HG03457 (cell line): ENCODE results near the gene B4GALT6.

Experiments used
- ATAC-seq: cut with Tn5 transposase; IDR thresholded peaks from one replicate; pipeline ENCODE4 v1.9.1; 2021; ENCODE audit warnings: moderate number of reproducible peaks; ENCODE audit not compliant: unreplicated experiment

B4GALT6 gene

DNA sequence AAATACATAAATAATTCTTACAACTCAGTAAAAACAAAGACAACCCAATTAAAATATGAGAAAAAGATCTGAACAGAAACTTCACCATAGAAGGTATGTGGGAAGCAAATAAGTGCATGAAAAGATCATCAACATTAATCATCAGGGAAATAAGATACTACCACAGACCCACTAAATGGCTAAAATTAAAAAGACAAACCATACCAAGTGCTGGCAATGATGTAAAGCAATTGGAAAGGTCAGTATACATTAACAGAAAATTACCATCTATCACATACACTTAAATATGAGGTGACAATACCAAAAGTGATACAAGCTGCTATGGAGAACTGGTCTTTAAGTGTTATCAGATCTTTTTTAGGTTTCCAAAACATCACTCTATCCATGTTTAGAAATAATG lies 48.0 kb downstream of the B4GALT6 start:
- ATAC-seq: no peak

- peak; percentile 94 for ATAC-seq
Observed at GRCh38 chr18:31634331-31634713, 50.1 kb downstream of the B4GALT6 start.

DNA sequence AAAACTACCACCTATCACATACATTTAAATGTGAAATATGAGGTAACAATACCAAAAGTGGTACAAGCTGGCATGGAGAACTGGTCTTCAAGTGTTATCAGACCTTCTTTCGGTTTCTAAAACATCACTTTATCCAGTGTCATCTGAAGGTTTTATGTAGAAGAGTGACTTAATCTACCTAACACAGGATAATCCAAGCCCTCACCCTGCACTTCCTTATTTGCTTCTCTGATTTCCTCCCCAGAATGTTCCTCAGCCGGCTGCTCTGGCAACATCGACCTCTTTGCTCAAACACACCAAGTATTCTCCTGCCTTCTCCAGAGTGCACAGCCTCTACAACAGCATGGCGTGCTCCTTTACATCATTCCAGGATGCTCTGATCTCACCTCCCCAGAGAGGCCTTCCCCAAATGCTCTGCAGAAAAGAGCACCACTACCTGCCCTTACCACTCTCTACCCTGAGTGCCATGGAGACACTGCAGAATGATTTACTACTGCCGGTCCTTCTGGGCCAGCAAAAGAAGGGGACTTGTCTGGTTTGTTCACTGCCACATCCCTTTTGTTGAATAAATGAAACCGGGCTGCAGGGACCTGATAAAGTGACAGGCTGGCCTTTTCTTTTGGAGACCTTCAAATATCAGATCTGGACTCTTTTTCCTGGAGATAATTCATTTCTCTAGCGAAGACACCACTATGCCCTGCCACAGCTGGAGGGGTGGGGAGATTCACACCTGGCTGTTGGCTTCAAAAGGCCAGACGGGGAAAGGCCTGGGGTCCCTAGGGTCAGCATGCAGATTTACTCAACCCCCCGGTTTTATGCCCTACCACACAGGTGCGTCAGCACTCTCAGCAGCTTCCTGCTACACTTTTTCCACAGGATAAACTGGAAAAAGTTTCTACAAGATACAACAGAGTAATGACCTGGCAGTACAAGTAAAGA lies 50.7 kb downstream of the B4GALT6 start:
- ATAC-seq: peak; percentile 12

- no peak for ATAC-seq
Observed at GRCh38 chr18:31632356-31632755, 52.0 kb downstream of the B4GALT6 start.

DNA sequence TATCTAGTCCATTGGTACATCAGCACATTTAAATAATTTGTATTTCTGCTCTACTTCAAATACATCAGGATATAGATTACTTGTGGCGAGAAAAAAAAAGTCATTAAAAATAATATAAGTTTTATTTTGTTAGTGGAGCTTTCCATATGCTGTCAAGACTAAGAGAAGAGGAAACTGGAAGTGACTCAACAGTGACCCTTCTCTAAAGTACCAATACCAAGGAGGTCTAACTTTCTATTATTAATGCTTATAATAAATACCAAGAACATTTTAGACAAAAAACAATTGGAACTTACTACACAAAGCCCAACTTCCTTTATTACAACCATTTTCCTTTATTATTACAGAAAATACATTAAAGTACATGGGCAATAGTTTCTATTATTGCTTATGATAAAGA lies 52.9 kb downstream of the B4GALT6 start:
- no peak for ATAC-seq

GRCh38 chr18:31630549-31630948 lies 53.8 kb downstream of the B4GALT6 start:
- no peak for ATAC-seq

DNA sequence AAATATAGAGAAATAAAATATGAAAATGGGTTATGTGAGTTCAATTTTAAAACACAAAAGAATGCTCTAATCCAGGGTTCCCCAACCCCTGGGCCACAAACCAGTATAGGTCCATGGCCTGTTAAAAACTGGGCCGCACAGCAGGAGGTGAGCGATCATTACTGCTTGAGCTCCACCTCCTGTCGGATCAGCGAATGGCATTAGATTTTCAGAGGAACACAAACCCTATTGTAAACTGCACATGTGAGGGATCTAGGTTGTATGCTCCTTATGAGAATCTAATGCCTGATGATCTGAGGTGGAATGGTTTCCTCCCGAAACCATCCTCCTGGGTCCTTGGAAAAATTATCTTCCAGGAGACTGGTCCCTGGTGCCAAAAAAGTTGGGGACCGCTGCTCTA lies 58.0 kb downstream of the B4GALT6 start:
- no peak for ATAC-seq

DNA sequence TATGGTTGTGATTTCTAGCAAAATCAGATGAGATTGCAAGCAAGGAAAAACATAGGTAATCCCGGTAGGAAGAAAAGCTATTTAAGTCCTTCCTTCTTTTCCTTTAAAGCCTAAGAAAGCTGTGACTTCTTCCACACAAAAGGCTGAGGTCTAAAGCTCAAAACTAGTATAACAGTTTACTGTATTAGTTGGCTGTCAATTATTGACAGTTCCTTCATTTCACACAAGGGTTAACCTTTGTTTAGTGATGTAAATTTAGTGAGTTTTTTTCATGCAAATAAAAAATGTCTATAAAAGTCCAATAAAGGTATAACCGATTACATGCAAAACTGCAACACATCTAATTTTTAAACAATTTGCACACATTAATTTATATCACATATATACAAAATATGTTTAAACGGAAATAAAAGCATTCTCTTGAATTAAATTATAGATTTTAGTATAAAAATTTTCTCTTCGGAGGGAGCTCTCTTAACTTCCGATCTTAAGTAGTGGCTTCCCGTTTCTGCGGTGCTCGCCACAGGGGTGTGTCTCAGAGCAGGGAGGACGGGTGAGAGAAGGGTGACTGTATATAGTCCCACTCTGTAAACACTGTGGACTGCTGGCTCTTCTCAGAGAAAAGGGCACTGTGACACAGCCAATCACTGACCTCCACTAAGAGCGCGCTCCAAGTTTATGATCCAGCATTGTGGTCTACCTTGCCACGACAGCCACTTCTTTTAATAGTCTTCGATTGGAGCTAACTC lies 59.3 kb downstream of the B4GALT6 start:
- ATAC-seq: no peak

GRCh38 chr18:31619291-31619690 lies 65.1 kb downstream of the B4GALT6 start:
- ATAC-seq: no peak

DNA sequence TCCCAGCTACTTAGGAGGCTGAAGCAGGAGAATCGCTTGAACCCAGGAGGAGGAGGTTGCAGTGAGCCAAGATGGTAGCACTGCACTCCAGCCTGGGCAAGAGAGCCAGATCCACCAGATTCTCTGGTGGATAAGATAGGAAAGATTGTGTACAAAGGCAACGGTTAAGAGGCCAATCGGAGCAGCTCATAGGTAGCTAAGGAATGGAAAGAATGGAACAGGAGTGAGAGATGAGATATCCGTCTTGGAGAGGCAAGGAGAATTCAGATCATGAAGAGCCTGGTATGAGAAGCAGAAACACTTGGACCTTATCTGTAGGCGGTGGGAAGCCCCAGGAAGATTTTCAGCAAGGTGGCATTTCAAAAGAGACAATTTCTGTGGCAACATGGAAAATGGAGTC lies 65.6 kb downstream of the B4GALT6 start:
- no peak for ATAC-seq

DNA sequence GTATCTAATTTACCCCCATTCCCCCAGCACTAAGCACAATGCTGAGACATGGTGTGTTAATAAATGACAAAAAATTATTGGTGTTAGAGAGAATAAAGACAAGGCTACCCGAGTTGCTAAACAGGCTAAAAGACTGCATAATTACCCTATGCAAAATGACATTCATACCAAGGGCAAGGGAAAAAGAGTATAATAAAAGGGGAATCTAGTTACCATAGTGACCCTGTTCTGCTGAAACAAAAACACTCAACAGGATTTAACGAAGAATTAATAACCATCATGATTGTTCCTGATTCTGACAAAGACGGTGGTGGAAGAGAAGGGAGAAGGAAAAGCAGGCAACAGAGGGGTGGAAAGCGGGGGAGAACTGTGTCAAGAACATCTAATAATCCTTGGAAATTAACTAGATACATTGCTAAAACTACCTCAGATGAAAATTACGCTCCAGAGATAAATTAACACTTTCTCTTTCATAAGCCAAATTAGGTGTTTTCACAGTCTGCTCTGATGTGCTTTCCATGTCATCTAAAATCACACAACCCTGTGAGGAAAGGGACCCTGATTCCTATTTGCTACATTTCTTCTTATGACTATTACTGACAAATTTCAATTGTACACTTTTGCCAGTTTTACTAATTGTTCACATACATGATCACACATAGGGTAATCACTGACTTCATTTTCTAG lies 67.2 kb downstream of the B4GALT6 start:
- ATAC-seq: no peak

DNA sequence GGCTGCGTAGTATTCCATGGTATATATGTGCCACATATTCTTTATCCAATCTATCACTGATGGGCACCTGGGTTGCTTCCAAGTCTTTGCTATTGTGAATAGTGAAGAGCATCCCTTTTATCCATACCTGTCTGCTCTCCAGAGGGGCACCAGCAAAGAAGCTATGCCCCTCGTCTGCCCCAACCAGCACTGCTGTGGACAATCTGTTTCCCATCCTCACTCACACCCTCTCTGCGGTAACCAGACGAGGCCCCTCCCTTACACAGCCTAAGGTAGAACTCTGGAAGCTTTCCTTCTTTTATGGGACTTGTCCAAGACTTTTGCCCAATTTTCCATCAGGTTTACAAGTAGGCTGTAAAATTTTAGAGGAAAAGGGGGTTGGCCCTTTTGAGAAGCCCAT lies 67.8 kb downstream of the B4GALT6 start:
- ATAC-seq: no peak

DNA sequence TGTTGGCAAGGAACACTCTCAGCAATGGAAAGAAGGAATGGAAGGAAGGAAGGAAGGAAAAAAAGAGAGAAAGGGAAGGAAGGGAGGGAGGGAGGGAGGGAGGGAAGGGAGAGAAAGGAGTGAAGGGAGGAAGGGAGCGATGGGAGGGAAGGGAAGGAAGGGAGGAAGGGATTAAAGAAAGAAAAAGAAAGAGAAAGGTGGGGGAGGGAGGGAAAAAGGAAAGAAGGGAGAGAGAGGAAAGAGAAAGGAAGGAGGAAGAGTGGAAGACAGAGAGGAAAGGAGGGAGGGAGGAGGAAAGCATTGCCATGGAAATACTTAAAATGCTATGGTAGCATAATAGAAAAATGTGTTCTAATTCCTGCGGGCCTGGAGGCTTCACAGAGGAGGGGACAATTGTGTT lies 70.3 kb downstream of the B4GALT6 start:
- ATAC-seq: no peak

- no peak for ATAC-seq
Observed at GRCh38 chr18:31612124-31612523, 72.3 kb downstream of the B4GALT6 start.

DNA sequence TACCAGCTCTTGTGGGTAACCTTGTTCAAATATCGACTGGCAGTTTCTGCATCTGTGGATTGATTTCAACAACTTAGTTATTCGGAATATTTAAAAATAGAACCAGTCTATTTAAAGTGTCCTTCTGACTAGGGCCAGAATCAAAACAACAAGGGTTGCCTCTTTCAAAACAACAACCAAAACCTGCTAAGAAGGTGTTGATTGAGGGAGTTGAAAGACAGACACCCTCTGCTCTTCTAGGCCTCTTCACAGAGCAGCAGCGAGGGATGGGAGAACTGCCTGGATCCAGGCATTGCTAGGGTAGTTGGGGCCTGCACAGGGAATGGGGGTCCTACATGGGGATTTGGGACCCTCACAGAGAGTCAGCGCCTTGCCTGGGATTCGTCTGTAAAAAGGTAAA lies 72.9 kb downstream of the B4GALT6 start:
- no peak for ATAC-seq

DNA sequence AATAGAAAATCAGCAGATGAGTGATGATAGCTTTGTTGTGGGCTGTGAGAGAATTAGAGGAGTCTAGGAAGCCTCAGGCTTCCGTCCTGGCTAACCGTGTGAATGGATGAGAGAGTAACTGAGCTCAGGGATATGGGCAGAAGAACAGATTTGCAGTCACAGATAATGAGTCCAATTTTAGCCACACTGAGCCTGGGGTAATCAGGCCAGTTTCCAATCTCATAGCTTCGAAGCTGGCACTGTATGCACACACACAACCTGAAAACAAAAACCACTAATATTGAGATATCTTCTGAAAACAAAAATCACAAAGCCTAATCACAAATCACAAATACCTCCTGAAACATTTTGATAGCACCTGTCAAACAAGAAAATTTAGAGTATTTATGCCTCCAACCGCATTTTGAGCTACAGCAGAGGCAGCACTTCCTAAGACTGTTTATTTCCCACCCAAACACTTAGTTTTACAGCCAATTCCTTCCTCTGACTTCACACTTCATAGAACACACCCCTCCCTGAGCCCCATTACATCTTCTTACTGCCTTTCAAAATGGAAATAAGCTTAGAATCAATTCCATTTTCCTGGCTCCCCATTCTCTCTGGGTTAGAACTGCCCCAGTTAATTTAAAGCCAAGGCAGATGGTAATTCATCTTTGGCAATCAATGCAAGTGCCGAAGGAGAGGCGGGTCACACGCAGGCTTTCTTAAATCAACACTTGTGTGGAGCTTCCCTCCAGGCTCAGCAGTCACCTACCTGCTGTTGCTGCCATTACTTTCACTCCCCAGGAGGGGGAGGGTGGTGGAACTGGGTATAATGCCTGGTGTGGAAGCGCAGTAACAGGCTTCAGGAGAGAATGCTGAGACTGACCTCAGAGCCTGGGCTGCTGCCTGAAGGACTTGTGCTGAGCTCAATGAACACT lies 73.8 kb downstream of the B4GALT6 start:
- ATAC-seq: no peak

DNA sequence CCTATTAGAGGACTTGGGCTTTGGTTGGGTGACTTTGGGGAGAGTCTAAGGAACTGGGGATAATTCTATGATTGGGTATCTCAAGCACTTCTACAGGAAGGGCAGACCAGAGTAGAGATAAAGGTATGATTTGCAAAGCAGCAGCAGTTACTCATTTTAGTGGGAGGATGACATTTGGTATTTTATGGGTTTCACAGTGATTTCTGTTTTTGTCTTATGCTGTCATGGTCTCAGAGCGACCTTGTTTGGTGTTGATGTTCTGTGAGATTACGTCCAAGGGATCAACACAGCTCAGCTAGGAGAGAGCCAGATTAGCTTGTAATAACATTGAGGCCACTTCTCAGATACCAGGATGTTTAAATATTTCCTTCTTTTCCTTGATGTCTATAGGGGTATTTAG lies 74.5 kb downstream of the B4GALT6 start:
- no peak for ATAC-seq

- no peak for ATAC-seq
Observed at GRCh38 chr18:31607384-31607783, 77.0 kb downstream of the B4GALT6 start.

- no peak for ATAC-seq
Observed at GRCh38 chr18:31606265-31606664, 78.1 kb downstream of the B4GALT6 start.

GRCh38 chr18:31603315-31603714 lies 81.1 kb downstream of the B4GALT6 start:
- no peak for ATAC-seq
